HG02973 (cell line): ENCODE data around the gene NKX1-1.
"Not testable (repeated sequence)": the region's sequence is repeated elsewhere in the genome, so short reads cannot be mapped to it uniquely, and the experiment has no call there.

Experiments
- ATAC-seq: cut with Tn5 transposase; IDR thresholded peaks from one replicate; pipeline ENCODE4 v1.9.1; 2021; ENCODE audit warnings: moderate library complexity; ENCODE audit not compliant: unreplicated experiment

Gene NKX1-1

GRCh38 chr4:1375051-1375721, 31.1 kb downstream of the NKX1-1 start:
- no peak for ATAC-seq

GRCh38 chr4:1374706-1375045, 31.6 kb downstream of the NKX1-1 start:
- no peak for ATAC-seq

GRCh38 chr4:1373892-1374705, 32.1 kb downstream of the NKX1-1 start:
- ATAC-seq, result no peak

- ATAC-seq, result not testable (repeated sequence)
Observed at GRCh38 chr4:1372576-1372975, 33.7 kb downstream of the NKX1-1 start.

GRCh38 chr4:1371176-1372165, 34.8 kb downstream of the NKX1-1 start:
- no peak for ATAC-seq

GRCh38 chr4:1370321-1371124, 35.7 kb downstream of the NKX1-1 start:
- ATAC-seq, result no peak

GRCh38 chr4:1369479-1370079, 36.7 kb downstream of the NKX1-1 start:
- no peak for ATAC-seq

GRCh38 chr4:1369091-1369450, 37.2 kb downstream of the NKX1-1 start:
- no peak for ATAC-seq

GRCh38 chr4:1368421-1369090, 37.7 kb downstream of the NKX1-1 start:
- no peak for ATAC-seq

- ATAC-seq, result no peak
Observed at GRCh38 chr4:1367936-1368289, 38.3 kb downstream of the NKX1-1 start.

- ATAC-seq, result no peak
Observed at GRCh38 chr4:1367230-1367935, 38.9 kb downstream of the NKX1-1 start.

GRCh38 chr4:1366371-1367229, 39.6 kb downstream of the NKX1-1 start:
- ATAC-seq, result no peak

- ATAC-seq, result no peak
Observed at GRCh38 chr4:1365271-1366178, 40.7 kb downstream of the NKX1-1 start.

GRCh38 chr4:1364748-1365147, 41.5 kb downstream of the NKX1-1 start:
- no peak for ATAC-seq

- ATAC-seq, result no peak
Observed at GRCh38 chr4:1364217-1364616, 42.0 kb downstream of the NKX1-1 start.

- no peak for ATAC-seq
Observed at GRCh38 chr4:1363513-1363912, 42.7 kb downstream of the NKX1-1 start.

GRCh38 chr4:1362521-1362920, 43.7 kb downstream of the NKX1-1 start:
- ATAC-seq, result no peak
